K562 treated with DMSO at 1 percent for 48 hours (cell line): ENCODE data around the gene ZNF561. TPM values are rescaled to one million over a fixed set of nuclear protein-coding genes. Genes with fewer than 3 reads are reported as not detected.

Experiments used
- total RNA-seq: library from RNA; unstranded; fragments of 300-600 nt; gene quantifications from 2 replicates; pipeline ENCODE4 v1.2.3, GENCODE V29; 2022; ENCODE audit warnings: low replicate concordance; ENCODE audit errors: extremely low read depth

Gene ZNF561
- total RNA-seq: not detected in 2 replicates

DNA sequence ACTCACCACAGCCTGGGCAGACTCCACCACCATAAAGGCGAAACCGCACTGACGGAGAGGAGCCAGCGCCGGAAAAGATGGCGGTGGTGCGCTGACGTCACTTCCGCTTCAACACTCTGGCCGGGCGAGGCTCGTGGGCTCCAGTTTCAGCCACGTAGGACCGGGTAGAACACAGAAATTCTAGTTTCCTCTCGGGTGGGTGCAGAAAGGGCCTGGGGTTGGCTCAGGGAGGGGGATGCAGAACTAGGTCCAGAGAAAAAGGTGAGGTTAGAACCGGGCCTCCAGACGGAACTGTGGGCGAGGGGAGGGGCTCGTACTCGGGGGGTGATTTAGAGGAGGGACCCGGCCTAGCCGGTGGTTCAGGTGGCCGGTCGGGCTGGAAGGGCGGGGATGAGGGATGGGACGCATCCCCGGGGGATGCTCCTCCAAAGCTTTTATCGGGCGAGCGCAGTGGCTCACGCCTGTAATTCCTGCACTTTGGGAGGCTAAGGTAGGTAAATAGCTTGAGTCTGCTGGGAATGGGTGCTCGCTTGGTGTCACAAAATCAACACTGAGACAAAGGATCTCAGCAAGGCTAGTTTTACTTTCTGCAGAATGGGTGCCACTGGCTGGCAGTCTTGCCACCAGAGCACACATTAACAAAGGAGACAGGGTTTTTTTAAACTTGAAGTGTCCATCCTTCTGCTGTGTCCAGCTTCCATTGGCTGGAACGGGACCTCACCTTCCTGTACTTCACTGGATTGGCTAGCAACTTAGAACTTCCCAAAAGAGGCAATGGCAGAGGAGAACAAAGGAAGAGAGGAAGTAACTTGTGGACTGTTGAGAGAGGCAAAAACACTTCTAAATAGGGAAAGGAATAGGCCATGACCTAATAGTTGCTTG lies at the start of gene ZNF561:
Gene ZNF561 (minus strand): TSS at position 77 of the 882 bp plus-strand sequence. CDS start 1,776 bp downstream, outside the sequence.

DNA sequence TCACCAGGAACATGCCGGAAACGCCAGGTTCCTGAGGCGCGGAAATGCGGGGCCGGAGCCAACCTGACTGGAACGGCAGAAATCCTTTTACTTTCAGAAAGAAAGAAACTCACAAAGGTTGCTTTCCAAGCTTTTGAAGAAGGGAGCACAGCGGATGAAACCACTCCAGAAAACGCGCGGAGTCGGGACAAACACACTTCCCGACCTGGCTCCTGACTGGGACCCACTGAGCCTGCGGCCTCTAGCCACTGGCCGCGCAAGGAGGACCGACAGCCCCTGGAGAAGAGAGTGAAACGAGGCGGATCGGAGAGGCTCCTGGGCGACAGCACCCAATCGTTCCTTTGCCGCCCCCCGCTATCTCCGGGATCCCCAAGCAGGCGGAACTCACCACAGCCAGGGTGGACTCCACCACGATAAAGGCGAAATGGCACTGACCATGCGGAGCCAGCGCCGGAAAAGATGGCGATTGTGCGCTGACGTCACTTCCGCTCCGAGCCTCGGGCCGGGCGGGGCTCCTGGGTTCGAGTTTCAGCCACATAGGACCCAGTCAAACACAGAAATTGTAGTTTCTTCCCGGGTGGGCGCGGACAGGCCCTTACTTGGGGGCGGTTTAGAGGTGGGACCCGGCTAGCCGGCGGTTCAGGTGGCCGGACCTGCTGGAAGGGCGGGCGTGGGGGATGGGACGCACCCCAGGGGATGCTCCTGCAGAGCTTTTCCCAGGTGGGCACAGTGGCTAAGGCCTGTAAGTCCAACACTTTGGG lies 36.8 kb downstream of the ZNF561 start, which contains the start of gene ZNF121:
Gene ZNF121 (minus strand): TSS at position 432 of the 761 bp plus-strand sequence. CDS start 16,407 bp downstream, outside the sequence.

Other genes with a start within 250 kb of the ZNF561 start
- not detected in 2 replicates for gene ZNF266, start 185.7 kb downstream of the ZNF561 start, total RNA-seq
- not detected in 2 replicates for gene ZNF560, start 122.6 kb downstream of the ZNF561 start, total RNA-seq
- gene ZNF426, start 82.6 kb downstream of the ZNF561 start, total RNA-seq: not detected in 2 replicates
- gene ZNF121, start 36.7 kb downstream of the ZNF561 start, total RNA-seq: not detected in 2 replicates
- gene ZNF562, start 53.9 kb upstream of the ZNF561 start, total RNA-seq: not detected in 2 replicates
- gene ZNF846, start 147.5 kb upstream of the ZNF561 start, total RNA-seq: not detected in 2 replicates
- not detected in 2 replicates for gene FBXL12, start 197.8 kb upstream of the ZNF561 start, total RNA-seq
- gene UBL5, start 206.7 kb upstream of the ZNF561 start, total RNA-seq: not detected in 2 replicates
- not detected in 2 replicates for gene PIN1, start 214.1 kb upstream of the ZNF561 start, total RNA-seq